Measurements from ENCODE around the gene TSPAN15.
"Not testable (repeated sequence)": the region's sequence is repeated elsewhere in the genome, so short reads cannot be mapped to it uniquely, and the experiment has no call there.

Gene TSPAN15

GRCh38 chr10:69449841-69450240 is 1.4 kb upstream of the TSPAN15 start:
- peak; percentile 68 for DNase-seq

- DNase-seq = not testable (repeated sequence)
These were observed 870 bp upstream of the TSPAN15 start for GRCh38 chr10:69450395-69450794.

- DNase-seq = no peak
These were observed 553 bp downstream of the TSPAN15 start for GRCh38 chr10:69451784-69452251.

GRCh38 chr10:69452676-69453415 is 1.6 kb downstream of the TSPAN15 start:
- no peak for DNase-seq

- DNase-seq = no peak
These were observed 2.5 kb downstream of the TSPAN15 start for GRCh38 chr10:69453795-69454194.

- no peak for DNase-seq
These were observed 3.9 kb downstream of the TSPAN15 start for GRCh38 chr10:69455006-69455763.

DNA sequence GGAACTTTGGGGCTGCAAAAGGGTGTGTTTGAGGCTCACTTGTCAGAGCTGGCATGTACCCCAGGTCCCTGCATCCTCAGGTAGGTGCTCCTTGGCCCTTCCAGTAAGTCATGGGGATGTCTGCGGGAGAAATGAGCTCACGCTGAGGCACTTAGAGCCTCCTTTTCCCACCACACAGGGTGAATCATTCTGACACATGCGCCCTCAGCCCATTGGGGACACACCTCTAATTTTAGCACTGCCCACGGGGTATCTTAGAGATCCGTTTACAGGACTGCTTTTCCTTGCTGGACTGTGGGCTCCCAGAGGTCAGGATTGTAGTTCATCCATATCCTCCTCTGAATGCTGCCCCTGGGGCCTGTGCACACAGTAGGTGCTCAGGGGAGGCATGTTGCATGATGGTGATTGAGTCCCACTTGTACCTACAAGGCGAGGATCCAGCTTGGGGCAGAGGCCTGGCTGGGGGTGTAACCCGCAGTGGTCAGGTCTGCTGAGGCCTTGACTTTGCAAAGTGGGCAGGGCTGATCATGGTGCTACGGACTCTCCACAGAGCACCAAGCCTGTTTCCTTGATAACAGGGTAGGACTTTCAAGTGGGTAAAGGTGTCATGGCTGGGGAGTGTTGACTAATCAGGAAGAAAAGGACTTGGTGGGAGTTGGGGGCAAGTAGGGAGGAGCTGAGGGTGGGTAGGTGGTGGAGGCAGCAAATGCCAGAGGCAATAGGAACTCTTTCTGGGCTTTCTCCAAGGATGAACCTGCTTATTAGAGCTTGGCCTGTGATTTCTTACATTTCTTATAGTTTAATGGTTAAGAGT is 5.8 kb downstream of the TSPAN15 start:
- DNase-seq = no peak

- no peak for DNase-seq
These were observed 6.5 kb downstream of the TSPAN15 start for GRCh38 chr10:69457771-69458237.

- no peak for DNase-seq
These were observed 7.3 kb downstream of the TSPAN15 start for GRCh38 chr10:69458430-69459100.

DNA sequence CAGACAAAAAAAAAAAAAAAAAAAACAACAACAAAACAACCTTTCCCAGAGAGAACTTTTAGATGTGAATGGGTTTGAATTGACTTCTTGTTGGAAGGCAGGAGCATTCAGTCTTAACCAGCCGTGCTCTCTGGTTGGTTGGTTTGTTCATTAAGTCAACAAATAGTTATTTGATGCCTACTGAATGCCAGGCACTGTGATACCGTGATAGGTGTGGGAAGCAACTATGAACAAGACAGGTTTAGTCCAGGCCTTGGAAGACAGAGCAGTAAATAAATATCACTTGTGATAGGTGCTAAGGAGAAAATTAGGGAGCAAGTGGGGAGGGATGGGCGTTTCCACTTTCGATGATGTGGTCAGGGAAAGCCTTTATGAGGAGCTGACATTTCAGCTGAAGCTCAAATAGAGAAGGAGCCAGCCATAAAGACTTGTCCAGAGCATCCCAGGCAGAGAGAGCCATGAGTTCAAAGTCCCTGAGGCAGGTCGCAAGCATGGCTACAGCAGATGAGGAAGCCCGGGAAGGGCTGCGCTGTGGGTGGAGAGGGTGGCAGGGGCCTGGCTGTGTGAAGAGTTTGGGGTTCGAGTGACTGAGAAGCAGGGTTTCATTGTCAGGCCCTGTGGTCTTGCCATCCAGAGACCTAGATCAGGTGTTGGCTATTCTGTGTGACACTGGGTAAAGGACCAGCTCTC is 8.0 kb downstream of the TSPAN15 start:
- no peak for DNase-seq

DNA sequence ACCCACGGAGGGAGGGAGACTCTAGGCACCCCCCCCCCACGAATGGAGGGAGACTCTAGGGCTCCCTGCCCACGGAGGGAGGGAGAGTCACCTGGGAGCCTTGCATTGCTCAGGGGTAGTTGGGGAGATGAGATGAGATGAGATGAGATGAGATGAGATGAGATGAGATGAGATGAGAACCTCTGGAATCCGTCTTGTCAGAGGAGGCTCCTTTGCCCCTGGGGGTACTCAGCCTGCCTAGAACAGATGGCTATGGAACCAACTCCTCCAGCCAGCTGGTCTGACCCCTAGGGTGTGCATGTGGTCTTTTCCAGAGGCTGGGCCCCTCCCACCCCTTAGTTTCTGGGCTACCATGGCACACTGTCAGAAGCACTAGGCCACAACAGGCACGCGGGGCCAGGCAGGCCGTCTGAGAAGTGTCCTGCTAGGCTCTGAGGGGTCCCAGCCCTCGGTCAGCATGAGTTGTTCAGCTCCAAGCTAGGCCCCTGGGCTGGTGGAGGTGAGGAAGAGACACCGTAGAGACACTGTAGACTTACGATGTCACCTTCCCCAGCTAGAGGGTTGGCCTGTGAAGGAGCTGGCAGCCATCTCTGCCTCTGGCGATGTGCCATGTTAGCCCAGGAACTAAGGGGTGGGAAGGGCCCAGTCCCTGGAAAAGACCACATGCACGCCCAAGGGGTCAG is 8.8 kb downstream of the TSPAN15 start:
- no peak for DNase-seq

- no peak for DNase-seq
These were observed 9.4 kb downstream of the TSPAN15 start for GRCh38 chr10:69460576-69461242.

DNA sequence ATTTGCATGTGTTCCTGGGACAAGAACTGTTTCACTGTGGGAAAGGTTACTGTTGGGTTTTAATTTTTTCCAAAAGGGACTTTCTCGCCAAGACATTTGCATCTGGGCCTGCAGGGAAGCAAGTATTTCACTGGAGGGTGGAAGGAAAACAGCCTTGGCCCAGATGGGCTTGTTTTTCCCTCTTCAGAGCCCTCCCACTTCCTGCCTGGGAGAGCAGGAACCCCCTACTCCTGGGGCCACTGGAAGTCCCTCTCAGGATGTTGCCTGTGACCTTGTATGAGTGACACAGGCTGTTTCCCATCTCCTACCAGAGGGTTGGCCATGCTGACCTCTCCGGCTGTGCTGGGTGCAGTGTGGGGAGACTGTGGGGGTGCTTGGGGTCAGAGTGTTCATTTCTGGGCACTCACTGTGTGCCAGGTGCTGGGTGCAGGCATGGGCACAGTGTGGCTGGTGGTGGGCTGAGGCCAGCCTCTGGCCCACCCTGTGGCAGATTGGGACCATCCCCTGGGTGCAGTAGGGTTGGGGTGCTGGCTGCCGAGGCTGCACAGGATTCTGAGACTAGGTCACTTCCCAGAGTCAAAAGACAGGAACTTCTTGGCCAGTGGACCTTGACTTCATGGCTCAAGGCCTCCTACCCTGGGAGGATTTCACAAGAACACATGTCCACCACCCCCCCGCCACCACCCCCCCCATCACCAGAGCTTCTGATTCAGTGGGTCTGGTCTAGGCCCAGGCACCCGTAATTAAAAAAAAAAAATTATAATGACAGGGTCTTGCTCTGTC is 10.2 kb downstream of the TSPAN15 start:
- DNase-seq = no peak

GRCh38 chr10:69463886-69464285 is 12.6 kb downstream of the TSPAN15 start:
- no peak for DNase-seq

GRCh38 chr10:69464401-69464800 is 13.1 kb downstream of the TSPAN15 start:
- DNase-seq = no peak

DNA sequence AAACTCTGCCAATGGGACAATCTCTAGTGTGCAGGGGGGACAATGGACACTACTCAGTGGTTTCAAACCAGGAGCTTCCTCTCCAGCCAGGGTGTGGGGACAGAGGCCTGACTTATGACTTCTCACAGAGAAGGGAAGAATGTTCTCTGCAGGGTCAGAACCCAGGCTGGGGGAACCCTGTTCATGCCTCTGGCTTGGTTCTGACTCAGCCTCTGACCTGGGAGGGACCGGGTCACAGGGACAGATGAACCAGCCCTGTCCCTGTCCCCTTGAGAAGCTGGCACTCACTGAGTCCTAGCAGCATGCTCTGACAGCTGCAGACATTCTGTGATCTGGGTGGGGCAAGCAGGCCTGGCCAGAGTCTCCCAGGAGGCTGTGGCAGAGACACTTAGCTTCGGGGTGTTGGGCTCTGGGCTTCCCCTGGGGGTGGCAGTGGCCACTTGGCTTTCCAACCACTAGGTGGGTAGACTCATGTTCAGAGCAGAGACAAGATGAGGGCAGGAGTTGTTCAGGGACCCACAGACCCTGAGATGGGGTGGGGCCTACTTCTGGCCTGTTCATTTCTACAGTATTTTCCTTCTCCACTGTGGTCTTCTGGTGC is 13.6 kb downstream of the TSPAN15 start:
- no peak for DNase-seq

DNA sequence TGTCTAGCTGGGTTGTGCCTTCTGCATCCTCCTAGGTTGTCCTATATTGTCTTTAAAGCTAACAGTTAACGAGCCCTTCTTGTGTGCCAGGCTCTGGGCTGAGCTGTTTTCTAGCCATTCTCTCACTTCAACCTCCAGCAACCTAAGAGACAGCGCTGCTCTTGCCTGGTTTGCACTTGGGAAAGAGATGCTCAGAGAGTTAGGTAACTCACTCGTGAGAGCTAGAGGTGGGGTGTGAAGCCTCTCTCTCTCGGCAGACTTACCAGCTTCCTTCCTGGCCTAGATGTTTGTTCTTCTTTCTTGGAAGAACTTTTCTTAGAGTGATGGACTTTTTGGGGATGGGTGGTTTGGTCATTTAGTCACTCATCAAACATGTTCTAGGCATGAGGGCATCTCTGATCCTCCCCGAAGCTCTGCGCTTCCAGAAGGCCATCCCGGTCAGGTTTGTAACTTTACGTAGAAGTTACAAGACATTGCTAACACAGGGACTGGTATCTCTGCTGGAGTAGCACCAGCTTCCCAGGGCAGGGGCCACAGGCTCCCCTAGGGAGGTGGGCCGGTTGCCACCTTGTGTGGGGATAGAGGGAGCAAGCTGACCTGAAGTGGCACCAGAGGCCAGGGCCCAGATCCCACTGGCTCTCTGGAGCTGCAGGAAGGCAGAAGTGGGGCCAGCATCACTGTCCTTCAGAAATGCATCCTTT is 14.3 kb downstream of the TSPAN15 start:
- DNase-seq = no peak

- no peak for DNase-seq
These were observed 14.9 kb downstream of the TSPAN15 start for GRCh38 chr10:69466158-69466490.

DNA sequence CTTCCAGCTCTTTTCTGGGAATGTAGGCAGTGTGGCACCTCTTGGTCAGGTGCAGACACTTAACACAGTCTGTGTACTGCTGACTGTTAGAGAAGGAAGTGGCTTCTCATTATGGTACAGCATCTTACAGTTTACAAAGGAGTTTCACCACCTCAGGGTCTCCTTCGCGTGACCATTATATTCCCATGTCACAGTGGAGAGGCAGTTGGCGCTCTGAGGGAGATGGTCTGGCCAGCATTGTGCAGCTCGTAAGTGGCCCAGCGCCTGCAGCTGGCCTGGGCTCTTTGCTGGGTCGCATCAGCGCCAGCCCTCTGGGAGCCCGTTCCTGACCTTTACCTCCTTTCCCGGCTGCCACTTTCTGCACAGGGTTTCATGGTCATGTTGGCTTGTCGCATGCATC is 15.4 kb downstream of the TSPAN15 start:
- no peak for DNase-seq
